Activated CD8-positive, alpha-beta memory T cell treated with anti-CD3 and anti-CD28 coated beads, Interleukin-2, amount 50 U/mL, for 1 hour (primary cell): Measurements from ENCODE around the gene DPYD.
"Not testable (repeated sequence)": the region's sequence is repeated elsewhere in the genome, so short reads cannot be mapped to it uniquely, and the experiment has no call there.

Experiments used
- DNase-seq: peaks from one replicate; pipeline ENCODE4 v3.0.0-alpha.2; 2020; ENCODE audit errors: extremely low read depth

Gene DPYD

GRCh38 chr1:97277891-97278654 lies 642.8 kb downstream of the DPYD start:
- no peak for DNase-seq

GRCh38 chr1:97271916-97272788 lies 648.7 kb downstream of the DPYD start:
- no peak for DNase-seq

- DNase-seq: no peak
Observed at GRCh38 chr1:97270508-97271307, 650.1 kb downstream of the DPYD start.

GRCh38 chr1:97265630-97266029 lies 655.2 kb downstream of the DPYD start:
- no peak for DNase-seq

- DNase-seq: no peak
Observed at GRCh38 chr1:97262842-97263241, 658.0 kb downstream of the DPYD start.

GRCh38 chr1:97258597-97258996 lies 662.2 kb downstream of the DPYD start:
- DNase-seq: no peak

- DNase-seq: no peak
Observed at GRCh38 chr1:97254731-97255463, 665.9 kb downstream of the DPYD start.

GRCh38 chr1:97252925-97253324 lies 667.9 kb downstream of the DPYD start:
- DNase-seq: no peak

GRCh38 chr1:97252076-97252475 lies 668.8 kb downstream of the DPYD start:
- no peak for DNase-seq

- no peak for DNase-seq
Observed at GRCh38 chr1:97247196-97247595, 673.6 kb downstream of the DPYD start.

- no peak for DNase-seq
Observed at GRCh38 chr1:97245682-97246081, 675.2 kb downstream of the DPYD start.

GRCh38 chr1:97245026-97245425 lies 675.8 kb downstream of the DPYD start:
- no peak for DNase-seq

GRCh38 chr1:97243973-97244560 lies 676.8 kb downstream of the DPYD start:
- no peak for DNase-seq

GRCh38 chr1:97238816-97239215 lies 682.0 kb downstream of the DPYD start:
- DNase-seq: no peak

- not testable (repeated sequence) for DNase-seq
Observed at GRCh38 chr1:97231354-97231753, 689.5 kb downstream of the DPYD start.

- no peak for DNase-seq
Observed at GRCh38 chr1:97212671-97213070, 708.2 kb downstream of the DPYD start.

GRCh38 chr1:97210307-97210706 lies 710.5 kb downstream of the DPYD start:
- no peak for DNase-seq

GRCh38 chr1:97209381-97209957 lies 711.4 kb downstream of the DPYD start:
- no peak for DNase-seq

GRCh38 chr1:97207868-97208267 lies 713.0 kb downstream of the DPYD start:
- DNase-seq: no peak

GRCh38 chr1:97204468-97204867 lies 716.4 kb downstream of the DPYD start:
- no peak for DNase-seq
